ENCODE results near the gene C2orf15. TPM values are rescaled to one million over a fixed set of nuclear protein-coding genes. Genes with fewer than 3 reads are reported as not detected.

C2orf15 gene
- total RNA-seq, 1 experiment from 2014 or later, result 1.5 TPM

GRCh38 chr2:99180755-99181623, 39.5 kb downstream of the C2orf15 start, which contains the start of the genes MITD1 and MRPL30:
Gene MITD1, minus strand, starts transcription at chr2:99181058. Its CDS starts 77 bp downstream, at chr2:99180981.
Gene MRPL30, plus strand, starts transcription at chr2:99181184. Its CDS starts 5,020 bp downstream, at chr2:99186204.
- DNase-seq (ENCODE audit: low read depth, low spot score), result peak; percentile 94
- Histone ChIP-seq H3K9me3 (ENCODE audit: control insufficient read depth, insufficient read depth, low read depth, low read length) (no peaks in the 10 kb centered on the region), H3K4me3 (ENCODE audit: low read depth in 2 of 2, low read length in 2 of 2) (peak within 1 kb of the TSS; percentile 68 to 99), H3K4me1 (ENCODE audit: control insufficient read depth, insufficient read depth, low read length) (peaks cover 12% of the 10 kb centered on the region), H3K27me3 (ENCODE audit: control insufficient read depth, insufficient read depth, low read length) (no peaks in the 10 kb centered on the region), H3K27ac (ENCODE audit: low read length) (peak within 1 kb of the TSS; percentile 88), H3K36me3 (ENCODE audit: control insufficient read depth, insufficient read depth, low read length) (peaks cover 4% of the 10 kb centered on the region; the same call in 1 of the 2 replicates)
- in situ Hi-C loops (cut with HindIII; ENCODE audit: low pct_unique_long_range_greater_than_20kb, low sequenced_read_pairs) (no loop called here), intact Hi-C loops (cut with micrococcal nuclease; ENCODE audit: unreplicated experiment) (loop anchor here (5.0 kb wide), 1 partner anchor 156 kb away; the partner anchor contains the start of genes EIF5B and TXNDC9)
- ChIA-PET CTCF (interaction anchor here (0.7 kb wide), 1 partner anchor 41 kb away, joined by 7 read pairs; no protein-coding TSS in a partner anchor), POLR2A (interaction anchor here (0.7 to 1.0 kb wide), 3 partner anchors 95 to 266 kb away, joined by 4 to 10 read pairs (median 10); partner anchors contain the start of gene EIF5B)
- no peak for TF ChIP-seq REST (IDR thresholded peaks at IDR 0.05; ENCODE audit: insufficient read depth in 1 of 2, low read depth in 2 of 2, low read length in 1 of 2)
- TF ChIP-seq CTCF (IDR thresholded peaks at IDR 0.05), result no peak
- peak; percentile 90 for TF ChIP-seq POLR2AphosphoS5 (IDR thresholded peaks at IDR 0.05; ENCODE audit: low read depth, low read length)
- peak; percentile 57; the same call in 1 of the 2 replicates for TF ChIP-seq TCF7L2 (IDR thresholded peaks at IDR 0.05; ENCODE audit: low read depth, low read length)
- TF ChIP-seq SIN3A (IDR thresholded peaks at IDR 0.05; ENCODE audit: borderline replicate concordance, insufficient read depth, low read depth, low read length), result peak; percentile 93
- ATAC-seq, result peak; percentile 98
- TSS peak; percentile 86 for BruUV-seq (replicated peaks)

- intact Hi-C loops (cut with micrococcal nuclease; ENCODE audit: unreplicated experiment) (loop anchor here (5.0 kb wide), 1 partner anchor 156 kb away; the partner anchor contains the start of genes EIF5B and TXNDC9), in situ Hi-C loops (cut with HindIII; ENCODE audit: low pct_unique_long_range_greater_than_20kb, low sequenced_read_pairs) (no loop called here)
- peak overlapping the region; percentile 88 for H3K27ac ChIP-seq (ENCODE audit: low read length)
- ChIA-PET CTCF (interaction anchor here (0.6 to 0.7 kb wide), 2 partner anchors 16 to 41 kb away, joined by 5 to 7 read pairs; no protein-coding TSS in a partner anchor), POLR2A (interaction anchor here (0.7 kb wide), 2 partner anchors 96 to 265 kb away, joined by 10 read pairs; no protein-coding TSS in a partner anchor)
- no TSS peak for BruUV-seq (replicated peaks)
- no peak for DNase-seq (ENCODE audit: low read depth, low spot score)
- peaks cover 12% of the 10 kb centered on the region for H3K4me1 ChIP-seq (ENCODE audit: control insufficient read depth, insufficient read depth, low read length)
- no peaks in the 10 kb centered on the region for H3K9me3 ChIP-seq (ENCODE audit: control insufficient read depth, insufficient read depth, low read depth, low read length)
- no peak for ATAC-seq
- peak overlapping the region; percentile 68 to 99 for H3K4me3 ChIP-seq (ENCODE audit: low read depth in 2 of 2, low read length in 2 of 2)
- TF ChIP-seq TCF7L2 (IDR thresholded peaks at IDR 0.05; ENCODE audit: low read depth, low read length) (no peak), SIN3A (IDR thresholded peaks at IDR 0.05; ENCODE audit: borderline replicate concordance, insufficient read depth, low read depth, low read length) (no peak), CTCF (IDR thresholded peaks at IDR 0.05) (no peak), POLR2AphosphoS5 (IDR thresholded peaks at IDR 0.05; ENCODE audit: low read depth, low read length) (no peak), REST (IDR thresholded peaks at IDR 0.05; ENCODE audit: insufficient read depth in 1 of 2, low read depth in 2 of 2, low read length in 1 of 2) (no peak)
- H3K27me3 ChIP-seq (ENCODE audit: control insufficient read depth, insufficient read depth, low read length), result no peaks in the 10 kb centered on the region
- peaks cover 4% of the 10 kb centered on the region; the same call in 1 of the 2 replicates for H3K36me3 ChIP-seq (ENCODE audit: control insufficient read depth, insufficient read depth, low read length)
These were observed 40.1 kb downstream of the C2orf15 start for GRCh38 chr2:99181624-99182000.

Measured in Panc1 (cell line).